Activated T-helper 17 cell treated with anti-CD3 and anti-CD28 coated beads, Interleukin-2, amount 50 U/mL, for 72 hours (primary cell): ENCODE data around the gene AIG1. TPM values are rescaled to one million over a fixed set of nuclear protein-coding genes. Genes with fewer than 3 reads are reported as not detected.
"Not testable (repeated sequence)": the region's sequence is repeated elsewhere in the genome, so short reads cannot be mapped to it uniquely, and the experiment has no call there.

Experiments used
- ATAC-seq: fragments of 150-1000 bp; cut with Tn5 transposase; replicated peaks from 2 replicates; pipeline ENCODE4 v1.10.0; 2021; ENCODE audit warnings: mild to moderate bottlenecking, moderate library complexity
- H3K27ac Mint-ChIP-seq: one replicate; pipeline ENCODE4 v1.8.0; 2022; ENCODE audit warnings: mixed read lengths
- H3K27me3 Mint-ChIP-seq: one replicate; pipeline ENCODE4 v1.8.0; 2022; ENCODE audit warnings: mixed read lengths
- H3K36me3 Mint-ChIP-seq: one replicate; pipeline ENCODE4 v1.8.0; 2022; ENCODE audit warnings: low read depth, mild to moderate bottlenecking, mixed read lengths
- H3K4me1 Mint-ChIP-seq: one replicate; pipeline ENCODE4 v1.8.0; 2022; ENCODE audit warnings: mixed read lengths
- H3K4me3 Mint-ChIP-seq: one replicate; pipeline ENCODE4 v1.8.0; 2022; ENCODE audit warnings: mild to moderate bottlenecking, mixed read lengths
- H3K9me3 Mint-ChIP-seq: one replicate; pipeline ENCODE4 v1.8.0; 2022; ENCODE audit warnings: mixed read lengths
- total RNA-seq, 2 donors: library from RNA; stranded (reverse); gene quantifications; one replicate each; pipeline ENCODE4 v1.2.3, GENCODE V29; 2022

Gene AIG1
- total RNA-seq, 2 donors from 2014 or later, result 12.0 to 18.1 TPM

- peaks cover 38% of the 10 kb centered on the region for H3K27me3 Mint-ChIP-seq
- no peak overlapping the region for H3K27ac Mint-ChIP-seq
- no peaks in the 10 kb centered on the region for H3K4me1 Mint-ChIP-seq
- peak overlapping the region; percentile 11 for H3K4me3 Mint-ChIP-seq
- no peaks in the 10 kb centered on the region for H3K9me3 Mint-ChIP-seq
- ATAC-seq, result peak; percentile 27
- H3K36me3 Mint-ChIP-seq, result no peaks in the 10 kb centered on the region
These were observed 20.7 kb upstream of the AIG1 start for GRCh38 chr6:143040018-143040417.

DNA sequence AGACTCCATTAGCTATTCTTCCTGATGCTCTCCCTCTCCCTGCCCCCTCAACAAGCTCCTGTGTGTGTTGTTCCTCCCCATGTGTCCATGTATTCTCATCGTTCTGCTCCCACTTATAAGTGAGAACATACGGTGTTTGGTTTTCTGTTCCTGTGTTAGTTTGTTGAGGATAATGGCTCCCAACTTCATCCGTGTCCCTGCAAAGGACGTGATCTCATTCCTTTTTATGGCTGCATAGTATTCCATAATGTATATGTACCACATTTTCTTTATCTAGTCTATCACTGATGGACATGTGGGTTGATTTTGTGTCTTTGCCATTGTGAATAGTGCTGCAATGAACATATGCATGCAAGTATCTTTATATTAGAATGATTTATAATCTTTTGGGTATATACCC lies 16.3 kb upstream of the AIG1 start:
- not testable (repeated sequence) for H3K27ac Mint-ChIP-seq, H3K4me3 Mint-ChIP-seq, H3K9me3 Mint-ChIP-seq, ATAC-seq, H3K36me3 Mint-ChIP-seq, H3K4me1 Mint-ChIP-seq
- peaks cover 31% of the 10 kb centered on the region for H3K27me3 Mint-ChIP-seq

DNA sequence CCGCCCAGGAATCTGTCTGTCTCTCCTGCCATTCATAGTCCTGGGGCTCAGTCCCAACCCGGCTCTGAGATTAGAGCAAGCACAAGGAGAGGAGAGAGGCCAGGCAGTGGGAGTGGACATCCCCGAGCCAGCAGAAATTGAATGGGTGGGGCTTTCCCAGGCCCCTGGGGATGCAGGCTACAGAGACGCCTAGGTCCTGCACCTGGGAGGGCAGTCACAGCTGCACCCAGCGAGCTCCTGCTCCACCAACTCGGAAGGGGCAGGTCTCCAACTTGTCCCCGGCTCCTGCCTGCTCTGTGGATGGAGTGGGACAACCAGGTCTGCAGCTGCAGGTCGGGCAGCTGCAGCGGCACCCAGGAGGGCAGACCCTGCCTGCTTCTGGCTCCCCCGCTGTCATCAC lies 11.1 kb upstream of the AIG1 start:
- no peak for ATAC-seq
- peaks cover 10% of the 10 kb centered on the region for H3K27me3 Mint-ChIP-seq
- H3K4me1 Mint-ChIP-seq, result peaks cover 5% of the 10 kb centered on the region
- no peak overlapping the region for H3K4me3 Mint-ChIP-seq
- H3K9me3 Mint-ChIP-seq, result no peaks in the 10 kb centered on the region
- no peaks in the 10 kb centered on the region for H3K36me3 Mint-ChIP-seq
- no peak overlapping the region for H3K27ac Mint-ChIP-seq

DNA sequence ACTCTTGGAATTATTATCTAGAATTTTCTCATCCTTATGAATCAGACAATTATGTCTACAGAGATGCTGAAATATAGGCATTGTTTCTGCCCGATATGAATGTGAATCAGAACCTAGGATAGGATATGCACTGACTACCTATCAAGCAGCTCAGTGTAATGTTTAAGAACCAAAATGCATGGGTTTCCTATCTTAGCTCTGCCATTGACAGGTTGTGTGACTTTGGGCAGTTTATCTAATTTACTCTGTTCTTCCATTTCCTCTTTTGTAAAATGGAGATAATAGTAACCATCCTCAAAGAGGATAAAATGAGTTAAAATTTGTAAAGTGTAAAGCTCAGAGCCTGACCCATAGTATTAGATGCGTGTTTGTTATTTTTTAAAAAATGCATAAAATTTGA lies 10.2 kb upstream of the AIG1 start:
- no peak for ATAC-seq
- H3K27me3 Mint-ChIP-seq, result peaks cover 3% of the 10 kb centered on the region
- no peaks in the 10 kb centered on the region for H3K36me3 Mint-ChIP-seq
- H3K4me3 Mint-ChIP-seq, result no peak overlapping the region
- no peaks in the 10 kb centered on the region for H3K9me3 Mint-ChIP-seq
- no peak overlapping the region for H3K27ac Mint-ChIP-seq
- peaks cover 5% of the 10 kb centered on the region for H3K4me1 Mint-ChIP-seq

- no peaks in the 10 kb centered on the region for H3K27me3 Mint-ChIP-seq
- H3K27ac Mint-ChIP-seq, result no peak overlapping the region
- no peak overlapping the region for H3K4me3 Mint-ChIP-seq
- ATAC-seq, result no peak
- H3K4me1 Mint-ChIP-seq, result peaks cover 5% of the 10 kb centered on the region
- H3K9me3 Mint-ChIP-seq, result no peaks in the 10 kb centered on the region
- H3K36me3 Mint-ChIP-seq, result no peaks in the 10 kb centered on the region
These were observed 8.4 kb upstream of the AIG1 start for GRCh38 chr6:143052282-143052681.

DNA sequence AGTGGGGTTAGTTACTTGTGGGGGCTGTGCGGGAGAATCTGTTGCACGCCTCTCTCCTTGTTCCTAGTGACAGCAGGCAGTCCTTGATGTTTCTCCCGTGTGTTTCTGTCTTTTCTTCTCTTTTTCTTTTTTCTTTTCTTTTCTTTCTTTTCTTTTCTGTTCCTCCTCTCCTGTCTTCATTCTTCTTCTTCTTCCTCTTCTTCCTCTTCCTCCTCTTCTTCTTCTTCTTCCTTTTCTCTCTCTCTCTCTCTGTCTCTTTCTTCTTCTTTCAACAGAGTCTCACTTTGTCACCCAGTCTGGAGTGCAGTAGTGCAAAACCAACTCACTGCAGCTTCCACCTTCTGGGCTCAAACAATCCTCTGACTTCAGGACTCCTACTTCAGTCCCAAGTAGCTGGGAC lies 6.8 kb upstream of the AIG1 start:
- Mint-ChIP-seq H3K4me1 (peaks cover 5% of the 10 kb centered on the region), H3K27me3 (no peaks in the 10 kb centered on the region), H3K4me3 (no peak overlapping the region), H3K9me3 (no peaks in the 10 kb centered on the region), H3K27ac (no peak overlapping the region), H3K36me3 (no peaks in the 10 kb centered on the region)
- ATAC-seq, result no peak

GRCh38 chr6:143054329-143054728 lies 6.4 kb upstream of the AIG1 start:
- Mint-ChIP-seq H3K4me3 (no peak overlapping the region), H3K9me3 (no peaks in the 10 kb centered on the region), H3K27me3 (no peaks in the 10 kb centered on the region), H3K27ac (no peak overlapping the region), H3K36me3 (no peaks in the 10 kb centered on the region), H3K4me1 (peaks cover 5% of the 10 kb centered on the region)
- ATAC-seq, result no peak

DNA sequence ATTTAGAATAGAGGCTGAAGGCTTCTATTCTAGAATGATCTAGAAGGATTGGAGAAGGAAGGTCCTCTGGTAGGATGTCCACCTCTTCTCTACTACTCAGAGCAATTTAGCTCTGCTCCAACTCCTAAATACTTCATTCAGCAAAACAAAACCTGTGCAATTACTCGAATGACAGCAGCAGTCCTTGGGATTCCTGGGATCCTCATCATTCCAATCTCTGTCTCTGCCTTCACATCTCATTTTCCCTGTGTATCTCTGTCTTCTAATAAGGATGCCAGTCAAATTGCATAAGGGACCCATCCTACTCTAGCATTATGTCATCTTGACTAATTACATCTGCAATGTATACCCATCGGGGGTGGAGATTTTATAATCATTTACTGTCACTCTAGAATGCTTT lies 5.5 kb upstream of the AIG1 start:
- no peak overlapping the region for H3K27ac Mint-ChIP-seq
- peaks cover 6% of the 10 kb centered on the region for H3K36me3 Mint-ChIP-seq
- H3K9me3 Mint-ChIP-seq, result no peaks in the 10 kb centered on the region
- ATAC-seq, result no peak
- no peaks in the 10 kb centered on the region for H3K27me3 Mint-ChIP-seq
- H3K4me3 Mint-ChIP-seq, result no peak overlapping the region
- peaks cover 5% of the 10 kb centered on the region for H3K4me1 Mint-ChIP-seq

DNA sequence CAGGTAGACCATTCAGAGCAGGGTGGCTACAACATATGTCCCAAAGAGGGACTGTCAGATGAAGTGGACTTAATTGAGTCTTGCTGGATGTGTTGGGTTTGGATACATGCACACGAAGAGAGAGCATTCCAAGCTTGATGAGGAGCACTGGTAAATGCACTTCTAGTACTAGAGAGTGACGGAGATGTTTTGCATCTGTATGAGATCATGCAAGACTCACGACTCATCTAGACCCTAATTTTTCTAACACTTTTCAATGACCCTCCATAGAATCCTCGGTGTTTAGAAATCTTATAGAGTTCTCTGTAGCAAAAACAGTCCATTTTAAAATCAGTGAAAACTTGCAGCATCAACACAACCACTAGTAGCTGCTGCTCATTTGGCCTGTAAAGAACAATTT lies 4.8 kb upstream of the AIG1 start:
- H3K4me1 Mint-ChIP-seq, result peaks cover 5% of the 10 kb centered on the region
- no peaks in the 10 kb centered on the region for H3K27me3 Mint-ChIP-seq
- peaks cover 9% of the 10 kb centered on the region for H3K36me3 Mint-ChIP-seq
- no peak overlapping the region for H3K27ac Mint-ChIP-seq
- ATAC-seq, result no peak
- H3K4me3 Mint-ChIP-seq, result no peak overlapping the region
- H3K9me3 Mint-ChIP-seq, result no peaks in the 10 kb centered on the region

GRCh38 chr6:143058987-143059386 lies 1.7 kb upstream of the AIG1 start:
- peak overlapping the region; percentile 91 for H3K27ac Mint-ChIP-seq

DNA sequence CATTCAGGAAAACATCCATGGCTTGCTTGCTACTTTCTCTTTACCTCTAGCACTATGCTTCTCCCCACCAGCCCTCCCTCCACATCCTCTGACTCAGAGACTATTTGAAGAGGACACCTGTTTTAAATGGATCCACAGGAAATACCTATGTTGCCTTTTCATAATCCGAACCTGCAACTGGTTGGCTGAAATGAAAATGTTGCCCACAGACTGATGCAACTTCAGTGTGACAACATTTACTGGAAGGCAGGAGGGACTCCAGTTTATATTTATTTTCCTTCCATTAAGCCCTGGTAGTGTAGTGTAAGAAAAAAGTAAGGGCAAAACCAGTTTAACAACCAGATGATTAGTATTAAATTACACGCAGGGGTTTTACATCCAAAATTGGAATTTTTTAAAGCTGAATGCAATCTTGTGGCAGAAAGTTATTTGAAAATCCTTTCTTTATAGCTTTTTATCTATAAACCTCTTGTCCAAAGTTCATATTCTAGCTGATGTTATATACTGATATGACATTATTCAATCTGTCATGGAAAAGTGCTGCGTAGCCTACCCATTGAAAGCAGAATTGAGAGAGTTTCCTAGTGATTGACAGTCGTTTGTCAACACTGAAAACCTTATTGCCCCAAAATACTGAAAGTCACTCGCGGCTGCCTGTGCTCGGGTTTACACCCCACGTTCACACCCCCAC lies 881 bp upstream of the AIG1 start:
- ATAC-seq, result peak; percentile 72
- Mint-ChIP-seq H3K27me3 (no peaks in the 10 kb centered on the region), H3K27ac (peak overlapping the region; percentile 91)

More at GRCh38 chr6:143058987-143059386, 1.7 kb upstream of the AIG1 start:
- no peaks in the 10 kb centered on the region for H3K9me3 Mint-ChIP-seq
- H3K4me3 Mint-ChIP-seq, result peak overlapping the region; percentile 89
- no peaks in the 10 kb centered on the region for H3K27me3 Mint-ChIP-seq
- H3K4me1 Mint-ChIP-seq, result peaks cover 10% of the 10 kb centered on the region
- ATAC-seq, result no peak
- peaks cover 9% of the 10 kb centered on the region for H3K36me3 Mint-ChIP-seq

DNA sequence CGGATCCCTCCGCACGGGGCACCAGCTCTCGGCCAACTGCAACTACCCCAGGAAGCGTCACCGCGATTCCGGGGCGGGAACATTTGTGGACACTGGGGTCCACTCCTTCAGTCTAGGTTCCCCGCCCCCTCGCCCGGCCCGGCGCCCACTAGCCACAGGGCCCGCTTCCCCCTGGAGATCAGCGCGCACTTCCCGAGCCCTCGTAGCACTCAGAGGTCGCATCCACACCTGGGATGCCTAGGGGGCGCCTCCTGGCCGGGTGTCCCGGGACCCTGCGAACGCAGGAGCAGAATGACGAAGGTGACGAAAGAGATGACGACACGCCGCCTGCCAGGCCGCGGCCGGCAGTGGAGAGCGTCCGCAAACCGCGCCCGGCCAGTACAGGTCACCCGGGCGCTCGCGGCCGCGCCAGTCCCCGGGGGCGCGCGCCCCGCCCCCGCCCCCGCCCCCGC lies 309 bp upstream of the AIG1 start:
- Mint-ChIP-seq H3K36me3 (peaks cover 9% of the 10 kb centered on the region), H3K4me3 (peak overlapping the region; percentile 89), H3K27me3 (no peaks in the 10 kb centered on the region), H3K4me1 (peaks cover 9% of the 10 kb centered on the region), H3K9me3 (no peaks in the 10 kb centered on the region), H3K27ac (peak overlapping the region; percentile 91)
- ATAC-seq, result peak; percentile 74

More for the DNA sequence above, 881 bp upstream of the AIG1 start:
- Mint-ChIP-seq H3K4me1 (peaks cover 9% of the 10 kb centered on the region), H3K4me3 (peak overlapping the region; percentile 89), H3K9me3 (no peaks in the 10 kb centered on the region), H3K36me3 (peaks cover 9% of the 10 kb centered on the region)

GRCh38 chr6:143061597-143062385 lies 1.1 kb downstream of the AIG1 start:
- Mint-ChIP-seq H3K4me1 (peaks cover 9% of the 10 kb centered on the region), H3K27me3 (no peaks in the 10 kb centered on the region), H3K27ac (peak overlapping the region; percentile 91), H3K36me3 (peaks cover 9% of the 10 kb centered on the region), H3K9me3 (no peaks in the 10 kb centered on the region), H3K4me3 (peak overlapping the region; percentile 89)
- no peak for ATAC-seq

GRCh38 chr6:143062551-143062950 lies 1.9 kb downstream of the AIG1 start:
- Mint-ChIP-seq H3K27ac (no peak overlapping the region), H3K4me3 (no peak overlapping the region), H3K9me3 (no peaks in the 10 kb centered on the region), H3K4me1 (peaks cover 9% of the 10 kb centered on the region), H3K36me3 (peaks cover 9% of the 10 kb centered on the region), H3K27me3 (no peaks in the 10 kb centered on the region)
- no peak for ATAC-seq

- H3K4me1 Mint-ChIP-seq, result peaks cover 9% of the 10 kb centered on the region
- no peak overlapping the region for H3K4me3 Mint-ChIP-seq
- ATAC-seq, result no peak
- peaks cover 9% of the 10 kb centered on the region for H3K36me3 Mint-ChIP-seq
- no peaks in the 10 kb centered on the region for H3K27me3 Mint-ChIP-seq
- no peak overlapping the region for H3K27ac Mint-ChIP-seq
- no peaks in the 10 kb centered on the region for H3K9me3 Mint-ChIP-seq
These were observed 2.9 kb downstream of the AIG1 start for GRCh38 chr6:143063631-143064030.
